Stimulated activated CD4-positive, alpha-beta T cell treated with anti-CD3 and anti-CD28 coated beads, Interleukin-4, amount 100 ng/mL, for 48 hours (primary cell): ENCODE measurements around the gene GPER1.
"Not testable (repeated sequence)": the region's sequence is repeated elsewhere in the genome, so short reads cannot be mapped to it uniquely, and the experiment has no call there.

Experiments used
- DNase-seq, 2 donors: peaks; one replicate each; pipeline ENCODE4 v3.0.0-alpha.2; 2020; ENCODE audit warnings: low read depth in 2 of 2

The GPER1 gene

DNA sequence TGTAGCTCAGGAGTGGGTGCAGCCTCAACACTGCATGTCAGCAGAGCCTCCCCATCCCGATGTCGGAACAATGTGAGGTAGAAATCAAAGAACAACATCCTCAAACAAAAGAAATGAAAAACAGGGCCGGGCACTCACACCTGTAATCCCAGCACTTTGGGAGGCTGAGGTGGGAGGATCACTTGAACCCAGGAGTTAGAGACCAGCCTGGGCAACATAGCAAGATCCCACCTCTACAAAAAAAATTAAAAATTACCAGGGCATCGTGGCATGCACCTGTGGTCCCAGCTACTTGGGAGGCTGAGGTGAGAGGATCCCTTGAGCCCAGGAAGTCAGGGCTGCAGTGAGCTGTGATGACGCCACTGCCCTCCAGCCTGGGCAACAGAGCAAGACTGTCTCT lies 55.1 kb downstream of the GPER1 start:
- DNase-seq: not testable (repeated sequence)
